ENCODE data around the gene SLC6A6. TPM values are rescaled to one million over a fixed set of nuclear protein-coding genes. Genes with fewer than 3 reads are reported as not detected.

Gene SLC6A6
- total RNA-seq, 2 donors from 2014 or later, result 81.5 to 85.9 TPM

DNA sequence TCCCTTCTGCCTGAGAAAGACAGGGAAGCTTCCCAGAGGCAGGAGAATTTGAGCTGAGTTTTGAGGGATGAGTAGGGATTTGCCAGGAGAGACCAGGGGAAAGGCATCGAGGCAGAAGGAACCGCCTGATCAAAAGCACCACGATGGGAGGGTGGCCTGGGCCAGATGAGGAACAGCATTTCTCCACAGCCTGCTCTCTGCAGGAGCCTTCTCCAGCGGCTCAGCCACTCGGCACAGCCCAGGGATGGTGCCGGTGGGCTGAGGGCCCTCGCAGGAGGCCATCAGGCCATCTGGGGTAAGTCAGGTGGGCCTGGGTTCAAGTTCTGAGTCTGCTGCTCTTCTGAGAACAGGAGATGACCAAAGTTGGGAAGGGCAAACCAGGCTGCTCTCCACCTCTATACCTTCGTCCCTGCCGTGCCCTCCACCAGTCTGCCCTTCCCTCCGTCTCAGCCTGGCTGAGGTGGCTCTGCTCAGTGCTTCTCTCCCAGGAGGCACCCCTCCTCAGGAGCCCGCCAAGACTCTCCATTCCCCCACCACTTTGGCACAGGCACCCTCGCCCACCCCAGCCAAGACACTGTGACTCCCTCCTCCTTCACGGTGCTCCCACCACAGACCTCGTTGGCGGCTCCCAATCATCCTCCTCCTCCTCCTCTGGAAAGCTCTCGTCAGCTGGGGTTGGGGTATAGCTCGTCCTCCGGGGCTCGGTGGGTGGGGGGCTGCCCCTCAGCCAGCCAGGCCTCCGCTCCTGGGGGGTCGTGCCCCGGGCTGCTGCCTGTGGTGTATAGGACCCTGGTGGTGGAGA is 102.8 kb downstream of the SLC6A6 start:
- H3K36me3 ChIP-seq, result no peaks in the 10 kb centered on the region
- DNase-seq (ENCODE audit: low spot score), result no peak

DNA sequence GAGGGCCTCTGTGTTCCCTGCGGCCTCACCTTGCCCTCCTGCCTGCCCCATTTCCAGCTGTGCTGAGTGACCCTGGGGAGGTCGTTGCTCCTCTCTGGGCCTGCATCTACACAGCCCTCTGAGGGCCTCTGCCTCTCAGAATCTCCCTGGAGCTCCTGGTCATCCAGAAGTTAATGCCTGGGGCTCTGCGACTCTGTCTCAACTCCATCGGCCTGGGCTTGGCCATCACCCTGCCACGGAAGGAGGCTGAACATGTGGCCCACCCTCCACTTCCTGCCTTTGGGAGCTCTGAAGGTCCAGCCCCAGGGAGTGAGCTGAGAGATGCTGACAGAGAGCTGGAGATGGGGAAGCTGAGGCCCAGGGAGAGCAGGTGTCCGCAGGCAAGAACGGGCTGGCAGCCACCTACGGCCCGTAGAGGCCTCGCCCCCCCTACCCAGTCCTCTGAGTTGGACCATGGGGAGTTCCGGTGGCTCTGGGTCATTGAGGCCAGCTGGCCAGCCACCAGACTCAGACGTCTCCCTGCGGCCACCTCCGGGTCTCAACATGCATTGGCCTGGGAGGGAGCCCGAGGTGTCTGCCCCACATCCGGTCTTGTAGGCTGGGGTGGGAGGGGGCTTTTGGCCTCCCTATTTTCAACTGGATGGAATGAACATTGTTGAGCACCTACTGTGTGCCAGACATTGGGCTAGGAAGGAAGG is 103.5 kb downstream of the SLC6A6 start:
- TF ChIP-seq, protein P1, sequence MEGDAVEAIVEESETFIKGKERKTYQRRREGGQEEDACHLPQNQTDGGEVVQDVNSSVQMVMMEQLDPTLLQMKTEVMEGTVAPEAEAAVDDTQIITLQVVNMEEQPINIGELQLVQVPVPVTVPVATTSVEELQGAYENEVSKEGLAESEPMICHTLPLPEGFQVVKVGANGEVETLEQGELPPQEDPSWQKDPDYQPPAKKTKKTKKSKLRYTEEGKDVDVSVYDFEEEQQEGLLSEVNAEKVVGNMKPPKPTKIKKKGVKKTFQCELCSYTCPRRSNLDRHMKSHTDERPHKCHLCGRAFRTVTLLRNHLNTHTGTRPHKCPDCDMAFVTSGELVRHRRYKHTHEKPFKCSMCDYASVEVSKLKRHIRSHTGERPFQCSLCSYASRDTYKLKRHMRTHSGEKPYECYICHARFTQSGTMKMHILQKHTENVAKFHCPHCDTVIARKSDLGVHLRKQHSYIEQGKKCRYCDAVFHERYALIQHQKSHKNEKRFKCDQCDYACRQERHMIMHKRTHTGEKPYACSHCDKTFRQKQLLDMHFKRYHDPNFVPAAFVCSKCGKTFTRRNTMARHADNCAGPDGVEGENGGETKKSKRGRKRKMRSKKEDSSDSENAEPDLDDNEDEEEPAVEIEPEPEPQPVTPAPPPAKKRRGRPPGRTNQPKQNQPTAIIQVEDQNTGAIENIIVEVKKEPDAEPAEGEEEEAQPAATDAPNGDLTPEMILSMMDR (IDR thresholded peaks at IDR 0.05), result no peak
- Histone ChIP-seq H3K27me3 (no peaks in the 10 kb centered on the region), H3K4me3 (no peak overlapping the region), H3K4me1 (peaks cover 0 to 11% of the 10 kb centered on the region in 2 donors), H3K36me3 (no peaks in the 10 kb centered on the region), H3K27ac (no peak overlapping the region), H3K9me3 (peaks cover 0 to 15% of the 10 kb centered on the region in 2 donors)
- DNase-seq (ENCODE audit: low spot score), result no peak

More for the DNA sequence above, 102.8 kb downstream of the SLC6A6 start:
- TF ChIP-seq, protein P1 (IDR thresholded peaks at IDR 0.05), result no peak
- Histone ChIP-seq H3K4me1 (peaks cover 0 to 11% of the 10 kb centered on the region in 2 donors), H3K4me3 (no peak overlapping the region), H3K9me3 (peaks cover 0 to 15% of the 10 kb centered on the region in 2 donors), H3K27ac (no peak overlapping the region), H3K27me3 (no peaks in the 10 kb centered on the region)

DNA sequence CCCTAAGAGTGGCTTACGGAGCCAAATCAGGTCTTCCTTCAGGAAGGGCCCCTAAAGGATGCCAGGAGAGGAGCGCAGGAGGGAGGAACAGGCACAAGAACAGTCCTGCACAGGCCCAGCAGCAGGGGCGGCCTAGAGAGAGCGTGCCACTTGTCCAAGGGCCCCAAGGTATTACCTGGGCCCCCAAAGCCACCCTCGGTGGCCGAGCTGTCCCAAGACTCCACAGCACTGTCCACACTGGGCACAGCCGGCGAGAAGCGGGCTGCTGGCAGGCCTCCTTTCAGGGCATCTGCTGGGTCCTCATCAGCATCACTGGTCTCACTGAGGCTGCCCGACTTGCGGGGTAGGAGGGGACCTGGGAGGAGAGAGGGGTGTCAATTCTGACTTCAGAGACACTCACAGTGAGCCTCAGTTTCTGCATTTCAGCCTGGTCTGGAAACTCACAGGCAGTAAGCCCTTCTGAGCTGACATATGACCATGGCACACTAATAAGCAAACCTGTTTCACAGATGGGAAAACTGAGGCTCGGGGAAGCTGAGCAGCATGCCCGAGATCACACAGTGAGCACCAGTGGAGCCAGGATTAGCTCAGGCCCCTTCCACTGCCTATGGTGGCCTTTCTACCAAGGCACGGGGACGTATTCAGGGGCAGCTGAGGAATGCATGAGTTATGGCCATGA is 104.4 kb downstream of the SLC6A6 start:
- Histone ChIP-seq H3K9me3 (peaks cover 0 to 13% of the 10 kb centered on the region in 2 donors), H3K4me3 (no peak overlapping the region), H3K36me3 (no peaks in the 10 kb centered on the region), H3K27ac (no peak overlapping the region), H3K27me3 (no peaks in the 10 kb centered on the region), H3K4me1 (peaks cover 0 to 11% of the 10 kb centered on the region in 2 donors)
- no peak for DNase-seq (ENCODE audit: low spot score)
- TF ChIP-seq, protein P1 (IDR thresholded peaks at IDR 0.05), result no peak

DNA sequence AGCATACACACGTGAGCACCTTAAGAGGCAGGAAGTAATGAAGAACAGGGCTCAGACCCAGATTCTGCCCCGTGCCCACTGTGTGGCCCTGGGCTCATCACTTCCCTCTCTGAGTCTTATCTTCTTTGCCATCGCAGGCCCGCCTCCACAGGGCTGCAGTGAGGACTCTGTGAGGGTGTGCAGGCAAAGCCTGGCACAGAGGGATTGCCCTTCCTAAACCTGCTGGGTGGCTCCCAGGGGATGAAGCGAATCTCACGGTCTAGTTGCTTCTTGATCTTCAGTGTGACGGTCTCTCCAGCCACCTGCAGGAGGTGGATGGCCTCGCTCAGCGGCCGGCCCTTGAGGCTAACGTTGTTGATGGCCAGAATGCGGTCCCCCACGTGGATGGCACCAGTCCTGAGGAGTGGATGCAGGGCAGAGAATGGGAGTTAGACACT is 104.9 kb downstream of the SLC6A6 start:
- peaks cover 0 to 11% of the 10 kb centered on the region in 2 donors for H3K4me1 ChIP-seq
- TF ChIP-seq, protein P1 (IDR thresholded peaks at IDR 0.05), result no peak
- no peak for DNase-seq (ENCODE audit: low spot score)
- H3K4me3 ChIP-seq, result no peak overlapping the region
- H3K9me3 ChIP-seq, result peaks cover 0 to 8% of the 10 kb centered on the region in 2 donors
- no peaks in the 10 kb centered on the region for H3K27me3 ChIP-seq
- H3K27ac ChIP-seq, result no peak overlapping the region
- H3K36me3 ChIP-seq, result no peaks in the 10 kb centered on the region

DNA sequence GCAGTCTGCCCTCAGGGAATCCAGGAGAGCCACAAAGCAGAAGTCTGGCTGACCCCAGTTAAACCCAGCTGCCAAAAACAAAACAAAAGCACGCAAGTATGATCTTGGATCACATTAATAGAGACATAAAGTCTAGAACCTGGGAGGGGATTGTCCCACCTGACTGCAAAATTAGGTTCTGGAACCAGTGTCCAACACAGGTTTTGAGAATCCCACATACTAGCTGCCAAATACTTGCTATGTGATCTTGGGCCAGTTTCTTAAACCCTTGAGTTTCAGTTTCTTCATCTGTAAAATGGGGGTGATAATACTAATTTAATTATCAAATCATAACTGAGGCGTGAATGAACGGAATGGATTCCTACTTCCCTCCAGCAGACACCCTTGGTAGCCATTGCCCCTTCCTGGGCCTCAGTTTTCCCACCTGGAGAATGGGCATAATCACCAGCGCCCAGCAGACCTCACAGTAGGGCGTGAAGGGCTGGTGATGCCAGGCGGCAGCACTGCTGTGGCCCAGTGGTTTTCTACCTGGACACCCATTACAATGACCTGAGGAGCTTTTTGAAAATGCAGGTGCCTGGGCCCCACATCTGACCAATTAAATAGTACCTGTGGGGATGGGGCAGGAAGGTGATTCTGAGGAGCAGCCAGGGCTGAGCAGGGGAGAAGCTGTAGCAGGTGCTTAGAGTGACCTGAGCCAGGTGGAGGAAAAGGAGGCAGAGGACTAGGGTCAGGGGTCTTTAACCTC is 105.5 kb downstream of the SLC6A6 start:
- Histone ChIP-seq H3K4me3 (no peak overlapping the region), H3K9me3 (peaks cover 0 to 2% of the 10 kb centered on the region in 2 donors), H3K36me3 (no peaks in the 10 kb centered on the region), H3K27me3 (no peaks in the 10 kb centered on the region), H3K4me1 (peaks cover 0 to 11% of the 10 kb centered on the region in 2 donors), H3K27ac (no peak overlapping the region)
- DNase-seq (ENCODE audit: low spot score), result no peak
- TF ChIP-seq, protein P1 (IDR thresholded peaks at IDR 0.05), result no peak

Data from right atrium auricular region (tissue), 2 donors.